HG02588 (cell line): ENCODE measurements around the gene FAM131A.
A peak's percentile ranks its signal among the peaks of the same experiment; 100 is the strongest.

Experiments
- ATAC-seq: cut with Tn5 transposase; IDR thresholded peaks from one replicate; pipeline ENCODE4 v1.9.1; 2021; ENCODE audit warnings: mild to moderate bottlenecking, moderate library complexity; ENCODE audit not compliant: unreplicated experiment

FAM131A gene

DNA sequence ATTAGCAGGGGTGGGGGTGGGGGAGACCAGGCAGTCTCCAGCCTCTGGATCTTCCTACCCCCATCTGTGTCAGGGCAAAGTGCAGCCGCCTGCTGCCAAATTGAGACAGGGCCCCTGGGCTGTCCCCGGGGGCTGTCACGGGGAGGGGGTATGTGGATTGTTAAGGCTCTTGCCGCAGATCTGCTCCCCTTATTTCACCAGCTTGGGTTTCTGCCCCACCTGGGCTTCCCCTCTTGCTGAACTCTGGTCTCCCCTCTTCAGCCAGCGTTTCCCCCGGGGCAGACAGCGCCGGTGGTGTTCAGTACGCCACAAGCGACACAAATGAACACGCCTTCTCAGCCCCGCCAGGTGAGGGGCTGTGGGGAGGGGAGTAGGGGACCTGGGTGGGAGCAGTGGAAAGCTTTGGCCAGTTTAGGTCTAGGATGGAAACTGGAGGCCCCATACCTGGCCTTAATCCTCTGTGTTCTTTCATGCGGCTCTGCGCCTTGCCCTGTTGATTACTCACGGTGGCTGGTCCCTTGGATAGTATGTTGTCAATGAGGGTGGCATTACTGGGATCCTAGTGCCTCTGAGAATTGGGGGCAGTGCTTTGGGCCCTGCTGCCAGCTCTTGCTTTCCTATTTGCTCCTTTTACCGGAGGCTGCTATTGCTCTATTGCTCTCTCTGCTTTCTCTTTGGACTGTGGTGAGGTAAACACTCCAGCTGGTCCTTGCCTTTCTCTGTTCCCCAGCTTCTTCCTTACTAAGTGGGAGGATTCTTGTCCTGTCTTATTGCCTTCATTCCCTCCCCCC, 21.3 kb upstream of the FAM131A start:
- no peak for ATAC-seq

DNA sequence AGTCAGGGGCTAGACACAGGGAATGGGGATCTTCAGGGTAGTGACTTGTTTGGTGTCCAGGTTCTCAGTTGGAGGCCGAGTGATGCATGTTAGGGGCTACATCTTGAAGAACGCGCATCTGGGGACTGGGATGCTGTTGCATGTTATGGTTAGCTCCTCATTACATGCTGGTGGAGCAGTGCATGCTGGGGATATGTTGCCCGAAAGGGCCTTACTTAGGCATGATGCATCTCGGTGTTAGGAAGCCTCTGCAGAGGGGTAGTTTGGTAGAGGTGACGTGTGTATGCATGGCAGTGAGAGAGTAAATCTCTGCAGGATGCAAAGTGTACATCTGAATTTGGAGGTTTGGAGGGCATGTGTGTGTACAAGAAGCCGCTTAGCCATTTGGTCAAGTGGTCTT, 20.6 kb upstream of the FAM131A start:
- no peak for ATAC-seq

GRCh38 chr3:184317201-184317600, 20.2 kb upstream of the FAM131A start:
- no peak for ATAC-seq

GRCh38 chr3:184320104-184320445, 17.3 kb upstream of the FAM131A start:
- ATAC-seq, result no peak

- ATAC-seq, result no peak
These were observed 15.7 kb upstream of the FAM131A start for GRCh38 chr3:184321666-184322065.

GRCh38 chr3:184322731-184323487, 14.5 kb upstream of the FAM131A start:
- ATAC-seq, result no peak

DNA sequence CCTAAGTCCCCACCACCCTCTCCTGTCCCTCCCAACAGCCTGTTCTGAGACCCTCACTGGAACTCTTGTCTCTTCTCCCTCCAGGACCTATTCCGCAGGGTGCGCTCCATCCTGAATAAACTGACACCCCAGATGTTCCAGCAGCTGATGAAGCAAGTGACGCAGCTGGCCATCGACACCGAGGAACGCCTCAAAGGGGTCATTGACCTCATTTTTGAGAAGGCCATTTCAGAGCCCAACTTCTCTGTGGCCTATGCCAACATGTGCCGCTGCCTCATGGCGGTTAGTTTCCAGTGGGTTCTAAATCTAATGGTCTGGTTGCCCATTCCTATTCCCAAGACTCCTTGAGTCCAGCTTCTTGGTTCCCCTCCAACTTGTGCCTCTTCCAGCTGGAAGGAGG, 13.7 kb upstream of the FAM131A start:
- ATAC-seq, result no peak

GRCh38 chr3:184325269-184325668, 12.1 kb upstream of the FAM131A start:
- no peak for ATAC-seq

- ATAC-seq, result no peak
These were observed 11.6 kb upstream of the FAM131A start for GRCh38 chr3:184325715-184326369.

DNA sequence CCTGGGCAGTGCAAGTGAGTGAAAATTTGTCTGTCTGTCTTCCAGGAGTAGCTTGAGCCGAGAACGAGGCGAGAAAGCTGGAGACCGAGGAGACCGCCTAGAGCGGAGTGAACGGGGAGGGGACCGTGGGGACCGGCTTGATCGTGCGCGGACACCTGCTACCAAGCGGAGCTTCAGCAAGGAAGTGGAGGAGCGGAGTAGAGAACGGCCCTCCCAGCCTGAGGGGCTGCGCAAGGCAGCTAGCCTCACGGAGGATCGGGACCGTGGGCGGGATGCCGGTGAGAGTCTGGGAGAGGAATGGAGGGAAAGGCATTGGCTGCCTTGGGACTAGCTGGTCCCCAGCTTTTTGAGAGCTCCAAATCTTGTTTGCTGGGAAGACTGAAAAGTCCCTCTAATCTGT, 10.2 kb upstream of the FAM131A start:
- no peak for ATAC-seq

GRCh38 chr3:184328516-184328915, 8.9 kb upstream of the FAM131A start:
- ATAC-seq, result no peak

DNA sequence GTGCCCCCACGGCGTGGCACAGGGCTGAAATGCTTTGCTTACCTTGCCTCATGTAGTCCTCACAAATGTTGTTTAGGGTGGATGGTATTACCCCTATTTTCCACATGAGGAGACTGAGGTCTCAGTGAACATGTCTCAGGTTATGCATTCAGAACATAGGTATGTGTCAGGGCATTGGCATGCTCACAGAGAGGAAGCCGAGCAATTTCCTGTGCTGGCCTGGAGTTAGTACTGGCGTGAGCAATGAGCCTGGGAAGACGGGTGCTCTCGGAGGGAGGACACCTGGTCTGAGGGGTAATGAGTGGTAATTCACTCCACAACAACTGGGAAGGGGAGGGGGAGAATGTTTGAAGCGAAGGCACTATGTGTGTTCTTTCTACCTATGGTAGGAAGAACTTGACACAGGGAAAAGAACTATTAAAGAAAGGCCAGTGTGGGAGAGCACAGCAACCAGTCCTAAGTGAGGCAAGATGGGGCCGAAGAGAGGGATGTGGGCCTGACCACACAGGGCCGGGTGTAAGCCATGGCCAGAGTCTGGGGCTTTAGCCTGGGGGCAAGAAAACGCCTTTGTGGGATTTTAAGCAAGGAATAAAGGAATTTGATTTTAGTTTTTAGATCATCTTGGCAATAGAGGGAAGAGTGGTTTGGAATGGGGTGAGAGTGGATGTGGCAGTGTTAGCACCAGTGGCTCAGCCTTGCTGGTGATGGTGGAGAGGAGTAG, 4.9 kb upstream of the FAM131A start:
- ATAC-seq, result no peak

DNA sequence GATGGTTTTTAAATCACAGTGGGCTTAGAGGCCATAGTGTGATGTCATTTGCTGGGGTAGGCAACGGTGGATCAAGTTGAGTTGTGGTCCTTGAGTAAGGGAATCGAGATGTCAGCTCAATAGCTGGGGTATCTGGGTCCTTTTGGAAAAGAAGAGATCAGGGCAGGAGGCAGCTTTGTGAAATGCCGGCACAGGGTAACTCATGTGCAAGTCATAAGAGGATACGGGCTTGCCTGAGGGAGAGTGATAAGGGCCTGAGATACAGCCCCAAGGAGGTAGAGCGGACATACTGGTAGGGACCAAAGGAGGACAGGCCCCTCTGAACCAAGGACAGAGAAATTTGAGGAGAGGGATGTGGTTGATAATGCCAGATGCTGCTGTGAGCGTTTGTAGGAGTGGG, 4.2 kb upstream of the FAM131A start:
- ATAC-seq, result no peak

GRCh38 chr3:184333700-184334099, 3.7 kb upstream of the FAM131A start:
- ATAC-seq, result no peak

GRCh38 chr3:184334470-184335158, 2.8 kb upstream of the FAM131A start:
- no peak for ATAC-seq

DNA sequence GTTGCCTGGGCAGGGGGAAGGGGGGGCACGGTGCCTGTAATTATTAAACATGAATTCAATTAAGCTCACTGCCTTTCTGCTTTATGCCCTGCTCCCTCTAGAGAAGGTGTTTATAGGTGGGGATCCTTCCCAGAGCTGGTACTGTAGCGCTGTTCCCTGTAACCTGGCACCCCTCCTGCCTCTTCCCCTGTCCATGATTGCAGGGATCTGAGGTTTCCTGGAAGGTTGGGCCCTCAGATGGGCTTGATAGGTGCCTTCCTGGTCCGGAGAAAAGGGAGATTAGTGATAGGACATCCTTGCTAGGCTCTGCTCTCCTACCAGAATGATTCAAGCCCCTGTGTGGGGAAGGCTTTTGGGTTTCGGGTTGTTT, 2.1 kb upstream of the FAM131A start:
- no peak for ATAC-seq

GRCh38 chr3:184335661-184336546, 1.5 kb upstream of the FAM131A start:
- ATAC-seq, result peak; percentile 79

DNA sequence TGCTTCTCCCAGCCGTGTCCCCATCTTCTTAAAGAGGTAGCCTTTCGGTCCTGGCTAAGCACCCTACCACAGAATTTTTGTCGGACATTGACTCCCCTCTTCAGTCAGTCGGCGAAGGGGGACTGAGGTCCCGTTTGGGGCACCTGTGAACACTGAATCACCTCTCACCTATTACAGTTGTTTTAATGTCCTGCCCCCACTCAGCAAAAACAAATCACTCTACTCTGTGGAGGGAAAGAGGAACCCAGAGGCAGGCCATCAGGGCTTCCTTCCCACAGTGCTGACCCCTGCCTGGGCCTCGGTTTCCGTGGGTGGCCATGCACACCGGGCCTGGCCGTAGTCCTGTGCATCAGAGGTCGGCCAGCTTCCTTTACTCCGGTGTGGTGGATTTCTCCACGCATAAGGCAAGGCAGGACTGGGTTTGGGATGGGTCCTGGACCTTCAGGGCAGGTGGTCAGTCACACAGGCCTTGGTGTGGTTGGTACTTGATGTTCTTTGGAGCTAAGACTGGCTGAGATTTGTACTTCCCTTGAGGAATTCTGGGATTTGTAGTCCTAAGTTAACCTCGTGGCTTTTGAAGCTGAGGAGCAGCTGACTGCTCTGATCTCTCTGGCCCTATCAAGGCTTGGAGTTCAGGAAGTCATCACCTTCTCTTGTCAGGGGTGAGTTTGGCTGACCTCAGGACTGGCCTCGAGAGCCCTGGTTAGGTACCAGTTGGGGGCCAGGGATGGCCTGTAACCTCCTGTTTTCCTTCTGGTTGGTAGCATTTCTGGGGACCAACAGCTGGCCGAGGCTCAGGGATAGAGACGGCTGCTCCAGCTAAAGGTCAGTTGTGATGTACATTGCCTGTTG, 627 bp upstream of the FAM131A start:
- no peak for ATAC-seq

- ATAC-seq, result no peak
These were observed 581 bp downstream of the FAM131A start for GRCh38 chr3:184337981-184338380.
